Fibroblast of lung (primary cell): ENCODE data around the gene CHST10. TPM values are rescaled to one million over a fixed set of nuclear protein-coding genes. Genes with fewer than 3 reads are reported as not detected.
"Not testable (repeated sequence)": the region's sequence is repeated elsewhere in the genome, so short reads cannot be mapped to it uniquely, and the experiment has no call there.

ENCODE experiments used
- DNase-seq, 2 donors: peaks; one replicate each; pipeline versions ENCODE4 v3.0.0 to v3.0.0-alpha.2; 2010; ENCODE audit warnings: low read depth in 2 of 2
- H2AFZ ChIP-seq: 2 replicates; pipeline ENCODE4 v1.5.1; 2012; ENCODE audit warnings: low read length, control low read depth, inconsistent platforms
- H3K27ac ChIP-seq: 2 replicates; pipeline ENCODE4 v1.5.1; 2011; ENCODE audit warnings: low read length, control low read depth; ENCODE audit not compliant: insufficient read depth
- H3K27me3 ChIP-seq: 2 replicates; pipeline ENCODE4 v1.5.1; 2011; ENCODE audit warnings: mild to moderate bottlenecking, low read length; ENCODE audit not compliant: control insufficient read depth, insufficient read depth
- H3K36me3 ChIP-seq: 2 replicates; pipeline ENCODE4 v1.5.1; 2011; ENCODE audit warnings: low read length; ENCODE audit not compliant: control insufficient read depth, insufficient read depth
- H3K4me1 ChIP-seq: 2 replicates; pipeline ENCODE4 v1.5.1; 2011; ENCODE audit warnings: low read length; ENCODE audit not compliant: control insufficient read depth, insufficient read depth; ENCODE audit errors: extremely low read depth
- H3K4me2 ChIP-seq: 2 replicates; pipeline ENCODE4 v1.5.1; 2011; ENCODE audit warnings: low read length, control low read depth; ENCODE audit not compliant: insufficient read depth; ENCODE audit errors: extremely low read depth
- H3K4me3 ChIP-seq, 4 experiments: fragments of 200-600 bp in 1 of 4; sonication (generic) in 1 of 4; replicated peaks in 1 of 4; 2 replicates each; pipeline ENCODE4 v1.5.1; 2011 to 2016; ENCODE audit warnings: low read length in 4 of 4, low read depth in 3 of 4, mild to moderate bottlenecking in 3 of 4, control low read depth in 2 of 4, inconsistent platforms in 1 of 4, mixed read lengths in 1 of 4; ENCODE audit not compliant: insufficient read depth in 1 of 4; ENCODE audit errors: control extremely low read depth in 1 of 4
- H3K79me2 ChIP-seq: 2 replicates; pipeline ENCODE4 v1.5.1; 2012; ENCODE audit warnings: mild to moderate bottlenecking, low read length, inconsistent platforms; ENCODE audit not compliant: control insufficient read depth, insufficient read depth
- H3K9ac ChIP-seq: 2 replicates; pipeline ENCODE4 v1.5.1; 2011; ENCODE audit warnings: mild to moderate bottlenecking, low read length, control low read depth; ENCODE audit not compliant: insufficient read depth
- H3K9me3 ChIP-seq: 2 replicates; pipeline ENCODE4 v1.5.1; 2012; ENCODE audit warnings: low read depth, low read length; ENCODE audit not compliant: control insufficient read depth, insufficient read depth
- H4K20me1 ChIP-seq: 2 replicates; pipeline ENCODE4 v1.5.1; 2011; ENCODE audit warnings: low read length; ENCODE audit not compliant: control insufficient read depth, insufficient read depth; ENCODE audit errors: extremely low read depth
- EZH2 ChIP-seq: IDR thresholded peaks from 2 replicates; pipeline ENCODE4 v1.5.1; 2012; ENCODE audit warnings: low read length, control low read depth, mild to moderate bottlenecking; ENCODE audit errors: missing control alignments
- polyA plus RNA-seq, 2 donors: library from polyadenylated mRNA; depleted of rRNA in 1 of 2; stranded (reverse) in 1 of 2; unstranded in 1 of 2; fragments of >200 nt; gene quantifications; 2 replicates each; pipeline ENCODE4 v1.2.1, GENCODE V29; 2011 to 2012; ENCODE audit warnings: missing spikeins in 1 of 2
- total RNA-seq: library from RNA; depleted of rRNA; stranded (reverse); fragments of >200 nt; gene quantifications from 2 replicates; pipeline ENCODE4 v1.2.1, GENCODE V29; 2014
- TF ChIP-seq, protein P1 (sequence below), 2 donors: IDR thresholded peaks in 1 of 2; conservative IDR thresholded peaks in 1 of 2; 1 replicate in 1 of 2; 2 replicates in 1 of 2; pipeline ENCODE4 v1.5.1; 2011 to 2012; ENCODE audit warnings: low read length in 2 of 2, control low read depth in 1 of 2, inconsistent platforms in 1 of 2, low read depth in 1 of 2, mild to moderate bottlenecking in 1 of 2

CHST10 gene
- total and polyA plus RNA-seq, 2 donors (not counting 1 experiment from before 2014, with no cell fraction given): 5.0 to 6.7 TPM

- no peaks in the 10 kb centered on the region for H3K4me1 ChIP-seq
- H3K4me2 ChIP-seq: no peak overlapping the region
- H3K36me3 ChIP-seq: no peaks in the 10 kb centered on the region
- TF ChIP-seq, protein P1, sequence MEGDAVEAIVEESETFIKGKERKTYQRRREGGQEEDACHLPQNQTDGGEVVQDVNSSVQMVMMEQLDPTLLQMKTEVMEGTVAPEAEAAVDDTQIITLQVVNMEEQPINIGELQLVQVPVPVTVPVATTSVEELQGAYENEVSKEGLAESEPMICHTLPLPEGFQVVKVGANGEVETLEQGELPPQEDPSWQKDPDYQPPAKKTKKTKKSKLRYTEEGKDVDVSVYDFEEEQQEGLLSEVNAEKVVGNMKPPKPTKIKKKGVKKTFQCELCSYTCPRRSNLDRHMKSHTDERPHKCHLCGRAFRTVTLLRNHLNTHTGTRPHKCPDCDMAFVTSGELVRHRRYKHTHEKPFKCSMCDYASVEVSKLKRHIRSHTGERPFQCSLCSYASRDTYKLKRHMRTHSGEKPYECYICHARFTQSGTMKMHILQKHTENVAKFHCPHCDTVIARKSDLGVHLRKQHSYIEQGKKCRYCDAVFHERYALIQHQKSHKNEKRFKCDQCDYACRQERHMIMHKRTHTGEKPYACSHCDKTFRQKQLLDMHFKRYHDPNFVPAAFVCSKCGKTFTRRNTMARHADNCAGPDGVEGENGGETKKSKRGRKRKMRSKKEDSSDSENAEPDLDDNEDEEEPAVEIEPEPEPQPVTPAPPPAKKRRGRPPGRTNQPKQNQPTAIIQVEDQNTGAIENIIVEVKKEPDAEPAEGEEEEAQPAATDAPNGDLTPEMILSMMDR (conservative IDR thresholded peaks at IDR 0.05 in 1 of 2, IDR thresholded peaks at IDR 0.05 in 1 of 2; ENCODE audit: low read depth in 1 of 2, low read length in 2 of 2): no peak
- TF ChIP-seq EZH2: no peak
- no peaks in the 10 kb centered on the region for H3K79me2 ChIP-seq
- H3K27ac ChIP-seq: no peak overlapping the region
- H4K20me1 ChIP-seq: no peaks in the 10 kb centered on the region
- no peaks in the 10 kb centered on the region for H3K27me3 ChIP-seq
- no peak overlapping the region for H3K9ac ChIP-seq
- no peak overlapping the region for H3K4me3 ChIP-seq
- H3K9me3 ChIP-seq: no peaks in the 10 kb centered on the region
- DNase-seq: peak in 1 of 2 donors; percentile 3
- no peak overlapping the region for H2AFZ ChIP-seq
Measured at GRCh38 chr2:100350661-100351185, 66.7 kb downstream of the CHST10 start.

- H4K20me1 ChIP-seq, H3K79me2 ChIP-seq, H3K36me3 ChIP-seq, H3K4me3 ChIP-seq, H3K9me3 ChIP-seq, H2AFZ ChIP-seq, H3K4me2 ChIP-seq, H3K9ac ChIP-seq, H3K27ac ChIP-seq, DNase-seq, H3K4me1 ChIP-seq, H3K27me3 ChIP-seq: not testable (repeated sequence)
Measured at GRCh38 chr2:100345144-100345543, 72.3 kb downstream of the CHST10 start.

- Histone ChIP-seq H3K79me2 (no peaks in the 10 kb centered on the region), H3K4me3 (no peak overlapping the region), H3K9ac (no peak overlapping the region), H3K4me1 (no peaks in the 10 kb centered on the region), H4K20me1 (no peaks in the 10 kb centered on the region), H3K4me2 (no peak overlapping the region), H3K27me3 (no peaks in the 10 kb centered on the region), H3K9me3 (no peaks in the 10 kb centered on the region), H3K36me3 (no peaks in the 10 kb centered on the region), H2AFZ (no peak overlapping the region), H3K27ac (no peak overlapping the region)
- DNase-seq: no peak
- TF ChIP-seq, protein P1 (conservative IDR thresholded peaks at IDR 0.05 in 1 of 2, IDR thresholded peaks at IDR 0.05 in 1 of 2; ENCODE audit: low read depth in 1 of 2, low read length in 2 of 2): no peak
Measured at GRCh38 chr2:100344433-100344832, 73.0 kb downstream of the CHST10 start.

DNA sequence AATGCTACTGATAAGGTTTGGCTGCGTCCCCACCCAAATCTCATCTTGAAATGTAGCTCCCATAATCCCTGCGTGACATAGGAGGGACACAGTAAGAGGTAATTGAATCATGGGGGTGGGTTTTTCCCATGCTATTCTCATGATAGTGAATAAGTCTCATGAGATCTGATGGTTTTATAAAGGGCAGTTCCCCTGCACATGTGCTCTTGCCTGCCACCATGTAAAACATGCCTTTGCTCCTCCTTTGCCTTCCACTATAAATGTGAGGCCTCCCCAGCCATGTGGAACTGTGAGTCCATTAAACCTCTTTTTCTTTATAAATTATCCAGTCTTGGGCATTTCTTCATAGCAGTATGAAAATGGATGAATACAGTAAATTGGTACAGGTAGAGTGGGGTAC lies 75.0 kb downstream of the CHST10 start:
- not testable (repeated sequence) for H3K36me3 ChIP-seq, H3K4me2 ChIP-seq, H3K27me3 ChIP-seq, H4K20me1 ChIP-seq, H3K9me3 ChIP-seq, DNase-seq, H3K4me1 ChIP-seq, H3K9ac ChIP-seq, H3K27ac ChIP-seq, H2AFZ ChIP-seq, H3K79me2 ChIP-seq, H3K4me3 ChIP-seq

Other genes starting within 250 kb of the CHST10 start
- gene LONRF2, start 95.2 kb downstream of the CHST10 start, total RNA-seq: under 0.01 TPM in 2 replicates
- 0.01 and 0.03 TPM in 2 replicates for gene LONRF2, start 95.2 kb downstream of the CHST10 start, polyA plus RNA-seq
- not detected in 2 replicates for gene NMS, start 52.8 kb upstream of the CHST10 start, total RNA-seq
- gene NMS, start 52.8 kb upstream of the CHST10 start, polyA plus RNA-seq: not detected in 2 replicates
- gene PDCL3, start 145.3 kb upstream of the CHST10 start, total RNA-seq: 11.4 and 13.4 TPM in 2 replicates
- 29.0 and 36.1 TPM in 2 replicates for gene PDCL3, start 145.3 kb upstream of the CHST10 start, polyA plus RNA-seq